CD14-positive monocyte (primary cell): ENCODE measurements around the gene CCDC106. TPM values are rescaled to one million over a fixed set of nuclear protein-coding genes. Genes with fewer than 3 reads are reported as not detected.
A peak's percentile ranks its signal among the peaks of the same experiment; 100 is the strongest.

ENCODE experiments used
- DNase-seq, 3 donors: peaks; one replicate each; pipeline ENCODE4 v3.0.0-alpha.2; 2011 to 2022
- H2AFZ ChIP-seq: 2 replicates; pipeline ENCODE4 v1.6.0; 2012; ENCODE audit warnings: mild to moderate bottlenecking, low read depth, low read length, inconsistent platforms; ENCODE audit not compliant: insufficient read depth, poor library complexity, severe bottlenecking
- H3K27ac ChIP-seq, 2 donors: 1 replicate in 1 of 2; 2 replicates in 1 of 2; pipeline ENCODE4 v1.5.1; 2012 to 2013; ENCODE audit warnings: low read length in 2 of 2, control low read depth in 1 of 2, inconsistent platforms in 1 of 2, low read depth in 1 of 2, mild to moderate bottlenecking in 1 of 2
- H3K27me3 ChIP-seq, 2 donors: one replicate each; pipeline versions ENCODE4 v1.6.0 to v1.6.1; 2011 to 2013; ENCODE audit warnings: low read length in 2 of 2; ENCODE audit not compliant: control insufficient read depth in 2 of 2, insufficient read depth in 2 of 2
- H3K36me3 ChIP-seq, 2 donors: replicated peaks in 1 of 2; 1 replicate in 1 of 2; 2 replicates in 1 of 2; pipeline versions ENCODE4 v1.5.1 to v1.6.1; 2012 to 2013; ENCODE audit warnings: low read length in 2 of 2, control low read depth in 1 of 2, inconsistent platforms in 1 of 2, mild to moderate bottlenecking in 1 of 2; ENCODE audit not compliant: insufficient read depth in 2 of 2, control insufficient read depth in 1 of 2
- H3K4me1 ChIP-seq, 2 donors: 1 replicate in 1 of 2; 2 replicates in 1 of 2; pipeline versions ENCODE4 v1.5.1 to v1.6.1; 2012 to 2013; ENCODE audit warnings: low read length in 2 of 2, control low read depth in 1 of 2, inconsistent platforms in 1 of 2, mild to moderate bottlenecking in 1 of 2, moderate library complexity in 1 of 2; ENCODE audit not compliant: insufficient read depth in 2 of 2, control insufficient read depth in 1 of 2
- H3K4me2 ChIP-seq: replicated peaks from 2 replicates; pipeline ENCODE3; 2012; ENCODE audit warnings: low read length, moderate library complexity, mild to moderate bottlenecking; ENCODE audit not compliant: poor library complexity, severe bottlenecking; ENCODE audit errors: extremely low read depth
- H3K4me3 ChIP-seq, 3 experiments: fragments of 200-600 bp in 1 of 3; sonication (generic) in 1 of 3; replicated peaks in 1 of 3; 1 replicate in 2 of 3; 2 replicates in 1 of 3; pipeline ENCODE4 v1.5.1; 2011 to 2013; ENCODE audit warnings: low read length in 3 of 3, mild to moderate bottlenecking in 3 of 3, control low read depth in 2 of 3, low read depth in 2 of 3, inconsistent platforms in 1 of 3, moderate library complexity in 1 of 3
- H3K79me2 ChIP-seq: 2 replicates; pipeline ENCODE4 v1.6.0; 2012; ENCODE audit warnings: mild to moderate bottlenecking, control low read depth, inconsistent platforms, low read length, moderate library complexity; ENCODE audit not compliant: insufficient read depth
- H3K9ac ChIP-seq: 2 replicates; pipeline ENCODE4 v1.6.0; 2017; ENCODE audit warnings: low read length, mild to moderate bottlenecking; ENCODE audit not compliant: insufficient read depth, poor library complexity, severe bottlenecking
- H3K9me3 ChIP-seq, 2 donors: replicated peaks in 1 of 2; 1 replicate in 1 of 2; 2 replicates in 1 of 2; pipeline versions ENCODE4 v1.5.1 to v1.6.1; 2012 to 2013; ENCODE audit warnings: low read length in 2 of 2, control low read depth in 1 of 2; ENCODE audit not compliant: control insufficient read depth in 1 of 2, insufficient read depth in 1 of 2
- H4K20me1 ChIP-seq: 2 replicates; pipeline ENCODE4 v1.6.0; 2012; ENCODE audit warnings: mild to moderate bottlenecking, low read length, control low read depth, moderate library complexity; ENCODE audit not compliant: insufficient read depth
- H3K27ac Mint-ChIP-seq, 7 donors: one replicate each; pipeline ENCODE4 v1.8.0; 2020; ENCODE audit warnings: mild to moderate bottlenecking in 7 of 7, mixed read lengths in 7 of 7, moderate library complexity in 6 of 7, inconsistent platforms in 2 of 7
- H3K27me3 Mint-ChIP-seq, 3 donors: one replicate each; pipeline ENCODE4 v1.8.0; 2021 to 2022; ENCODE audit warnings: low read depth in 3 of 3, mild to moderate bottlenecking in 3 of 3, mixed read lengths in 3 of 3, moderate library complexity in 3 of 3, inconsistent platforms in 1 of 3
- H3K36me3 Mint-ChIP-seq, 2 donors: one replicate each; pipeline ENCODE4 v1.8.0; 2020; ENCODE audit warnings: mixed read lengths in 2 of 2, inconsistent platforms in 1 of 2, mild to moderate bottlenecking in 1 of 2
- H3K4me1 Mint-ChIP-seq: one replicate; pipeline ENCODE4 v1.8.0; 2020; ENCODE audit warnings: mild to moderate bottlenecking, mixed read lengths
- H3K4me3 Mint-ChIP-seq, 2 donors: one replicate each; pipeline ENCODE4 v1.8.0; 2020; ENCODE audit warnings: mild to moderate bottlenecking in 2 of 2, mixed read lengths in 2 of 2, moderate library complexity in 1 of 2
- H3K9me3 Mint-ChIP-seq, 7 donors: one replicate each; pipeline ENCODE4 v1.8.0; 2020 to 2022; ENCODE audit warnings: mixed read lengths in 7 of 7, mild to moderate bottlenecking in 6 of 7, moderate library complexity in 6 of 7, inconsistent platforms in 2 of 7
- WGBS: methylation state at CpG from one replicate; pipeline ENCODE4 v1.1.5; 2013; ENCODE audit warnings: missing lambda C conversion rate; ENCODE audit not compliant: insufficient coverage; 5-methylcytosine and 5-hydroxymethylcytosine counted together
- intact Hi-C, 2 donors: fragments of 100-400 bp; cut with micrococcal nuclease; formaldehyde crosslinking; loops; one replicate each; pipeline versions ENCODE4 v1.15.0 to v1.15.1; 2023
- polyA plus RNA-seq, 3 donors: library from polyadenylated mRNA; depleted of rRNA in 1 of 3; unstranded in 2 of 3; stranded (reverse) in 1 of 3; fragments of 300-500 nt in 2 of 3; fragments of >200 nt in 1 of 3; fragmentation: Illumina TruSeq in 2 of 3; gene quantifications; 1 replicate in 2 of 3; 2 replicates in 1 of 3; pipeline ENCODE4 v1.2.3, GENCODE V29; 2012 to 2021
- TF ChIP-seq, protein P1 (sequence below): fragments of 200-600 bp; IDR thresholded peaks from one replicate; pipeline ENCODE4 v1.8.0; 2022; ENCODE audit warnings: antibody characterized with exemption, mild to moderate bottlenecking

Gene CCDC106
- polyA plus RNA-seq, 3 donors, result 0.74 to 2.4 (median 1.2) TPM

DNA sequence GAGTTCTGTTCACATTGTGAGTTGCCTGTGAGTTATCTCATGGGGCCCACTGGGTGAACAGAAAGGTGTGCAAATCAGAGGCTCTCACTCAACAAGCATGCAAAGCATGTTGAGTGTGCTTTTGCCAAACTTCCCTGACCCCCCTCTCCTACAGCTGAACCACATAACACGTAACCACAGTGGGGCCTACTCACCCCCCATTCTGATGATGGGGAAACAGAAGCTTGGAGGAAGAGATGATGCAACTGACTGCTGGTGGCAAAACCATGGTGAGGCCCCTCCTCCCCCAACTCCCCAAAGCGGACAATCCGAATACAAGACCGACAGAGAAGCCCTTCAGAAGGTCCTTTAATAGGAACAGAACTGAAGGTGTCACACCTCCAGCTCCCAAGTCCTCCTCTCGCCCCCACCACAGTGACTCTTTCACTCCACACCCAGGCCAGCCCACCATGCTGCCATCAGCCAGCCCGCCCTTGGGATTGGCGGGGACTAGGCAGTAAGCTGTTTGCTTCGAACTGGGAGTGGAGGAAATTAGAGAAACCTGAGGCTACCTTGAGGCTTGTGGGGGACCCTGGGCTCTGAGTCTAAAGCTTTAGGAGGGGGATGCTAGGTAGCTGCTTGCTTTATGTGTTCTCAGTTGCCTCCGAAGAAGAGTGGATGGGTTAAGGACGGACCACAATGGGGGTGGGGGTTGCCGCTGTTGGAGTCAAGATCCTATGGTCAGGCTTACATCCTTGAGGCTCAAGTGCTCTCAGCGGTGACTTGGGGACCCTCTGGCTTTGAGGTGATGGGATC is 27.4 kb upstream of the CCDC106 start:
- Histone ChIP-seq H3K27ac (peak overlapping the region; percentile 83 to 84), H2AFZ (peak overlapping the region; percentile 33), H4K20me1 (no peaks in the 10 kb centered on the region), H3K4me1 (peaks cover 64 to 76% of the 10 kb centered on the region in 2 donors), H3K9me3 (no peaks in the 10 kb centered on the region), H3K4me2 (peak overlapping the region; percentile 71), H3K36me3 (peaks cover 12 to 19% of the 10 kb centered on the region in 2 donors), H3K4me3 (peak overlapping the region in 1 of 3 experiments; percentile 58), H3K79me2 (peaks cover 27% of the 10 kb centered on the region), H3K9ac (no peak overlapping the region), H3K27me3 (no peaks in the 10 kb centered on the region)
- Mint-ChIP-seq H3K4me1 (peaks cover 62% of the 10 kb centered on the region), H3K27me3 (peaks cover 0 to 8% (median 1%) of the 10 kb centered on the region in 3 donors), H3K36me3 (peaks cover 19 to 34% of the 10 kb centered on the region in 2 donors), H3K9me3 (peaks cover 0 to 4% (median 0%) of the 10 kb centered on the region in 7 donors), H3K27ac (peak overlapping the region; percentile 89 to 97 (median 93)), H3K4me3 (peak overlapping the region; percentile 62 to 76)
- TF ChIP-seq, protein P1, sequence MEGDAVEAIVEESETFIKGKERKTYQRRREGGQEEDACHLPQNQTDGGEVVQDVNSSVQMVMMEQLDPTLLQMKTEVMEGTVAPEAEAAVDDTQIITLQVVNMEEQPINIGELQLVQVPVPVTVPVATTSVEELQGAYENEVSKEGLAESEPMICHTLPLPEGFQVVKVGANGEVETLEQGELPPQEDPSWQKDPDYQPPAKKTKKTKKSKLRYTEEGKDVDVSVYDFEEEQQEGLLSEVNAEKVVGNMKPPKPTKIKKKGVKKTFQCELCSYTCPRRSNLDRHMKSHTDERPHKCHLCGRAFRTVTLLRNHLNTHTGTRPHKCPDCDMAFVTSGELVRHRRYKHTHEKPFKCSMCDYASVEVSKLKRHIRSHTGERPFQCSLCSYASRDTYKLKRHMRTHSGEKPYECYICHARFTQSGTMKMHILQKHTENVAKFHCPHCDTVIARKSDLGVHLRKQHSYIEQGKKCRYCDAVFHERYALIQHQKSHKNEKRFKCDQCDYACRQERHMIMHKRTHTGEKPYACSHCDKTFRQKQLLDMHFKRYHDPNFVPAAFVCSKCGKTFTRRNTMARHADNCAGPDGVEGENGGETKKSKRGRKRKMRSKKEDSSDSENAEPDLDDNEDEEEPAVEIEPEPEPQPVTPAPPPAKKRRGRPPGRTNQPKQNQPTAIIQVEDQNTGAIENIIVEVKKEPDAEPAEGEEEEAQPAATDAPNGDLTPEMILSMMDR, result no peak
- WGBS, result 55% methylated on average over 9 of the region's 12 CpGs
- peak; percentile 87 to 94 (median 88) for DNase-seq
- intact Hi-C loops, result loop anchor here (2.0 to 5.0 kb wide), 2 partner anchors 14 to 33 kb away; no protein-coding TSS in a partner anchor

DNA sequence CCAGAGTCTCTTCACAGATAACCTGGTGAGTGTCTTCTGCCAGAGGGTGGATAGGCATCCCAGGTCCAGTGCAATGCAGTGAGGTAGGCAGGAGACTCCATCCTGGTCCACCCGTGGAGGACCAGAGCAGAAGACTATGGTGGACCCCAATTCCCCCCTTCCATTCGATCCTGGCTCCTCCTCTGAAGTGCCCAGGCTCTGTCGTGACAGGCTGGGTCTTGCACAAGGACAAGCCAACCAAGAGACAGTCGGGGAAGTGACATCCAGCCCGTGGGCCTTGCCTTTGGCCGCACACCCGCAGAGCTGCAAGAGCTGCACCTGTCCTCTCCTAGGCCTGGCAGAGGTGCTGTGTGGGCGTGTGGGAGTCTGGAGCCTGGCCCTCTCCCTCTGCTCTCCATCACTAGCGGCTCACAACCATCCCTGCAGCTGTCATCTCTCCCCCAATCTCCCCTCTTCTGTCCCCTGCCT is 26.8 kb upstream of the CCDC106 start:
- Histone ChIP-seq H3K9ac (no peak overlapping the region), H4K20me1 (no peaks in the 10 kb centered on the region), H3K4me3 (peak overlapping the region in 1 of 3 experiments; percentile 58), H2AFZ (no peak overlapping the region), H3K27me3 (no peaks in the 10 kb centered on the region), H3K79me2 (peaks cover 22% of the 10 kb centered on the region), H3K9me3 (no peaks in the 10 kb centered on the region), H3K4me2 (peak overlapping the region; percentile 71), H3K36me3 (peaks cover 10 to 13% of the 10 kb centered on the region in 2 donors), H3K27ac (peak overlapping the region; percentile 83 to 84), H3K4me1 (peaks cover 64 to 76% of the 10 kb centered on the region in 2 donors)
- Mint-ChIP-seq H3K9me3 (peaks cover 0 to 4% (median 0%) of the 10 kb centered on the region in 7 donors), H3K4me1 (peaks cover 62% of the 10 kb centered on the region), H3K4me3 (peak overlapping the region in 1 of 2 donors; percentile 76), H3K27me3 (peaks cover 0 to 8% (median 1%) of the 10 kb centered on the region in 3 donors), H3K27ac (peak overlapping the region; percentile 89 to 97 (median 93)), H3K36me3 (peaks cover 19 to 30% of the 10 kb centered on the region in 2 donors)
- WGBS, result 44% methylated on average over 8 of the region's 9 CpGs
- TF ChIP-seq, protein P1, result no peak
- DNase-seq, result no peak
- intact Hi-C loops, result loop anchor here (2.0 to 5.0 kb wide), 2 partner anchors 14 to 34 kb away; no protein-coding TSS in a partner anchor
